Measurements from ENCODE around the gene COTL1. TPM values are rescaled to one million over a fixed set of nuclear protein-coding genes. Genes with fewer than 3 reads are reported as not detected.

Gene COTL1
- polyA plus RNA-seq, 2 of the 4 experiments (the other 2 are of a cell fraction), result 89.7 to 372 TPM

DNA sequence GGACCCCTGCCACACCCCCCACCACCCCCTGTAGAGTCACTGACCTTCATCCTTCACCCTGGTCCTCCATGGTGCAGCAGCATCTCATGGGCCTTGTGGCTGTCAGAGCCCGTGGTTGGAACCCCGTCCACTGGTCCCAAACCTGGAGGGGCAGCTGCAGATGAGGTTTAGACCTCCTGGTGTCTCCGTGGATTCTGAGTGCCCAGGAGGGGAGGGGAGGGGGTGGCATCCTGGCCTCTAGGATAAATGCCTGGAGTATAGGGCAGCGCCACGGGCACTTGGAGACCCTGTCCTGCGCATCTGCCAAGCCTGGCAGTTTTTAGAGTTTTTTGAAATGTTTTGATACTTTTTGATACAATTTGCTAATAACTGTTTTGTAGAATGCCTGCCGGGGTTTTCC is 48.0 kb upstream of the COTL1 start:
- Histone ChIP-seq H3K4me2 (no peak overlapping the region), H3K4me1 (no peaks in the 10 kb centered on the region), H3K9me3 (no peaks in the 10 kb centered on the region), H3K27ac (no peak overlapping the region), H3K4me3 (no peak overlapping the region)
- no peak for TF ChIP-seq CHD2 (IDR thresholded peaks at IDR 0.05; ENCODE audit: low read length, partially characterized antibody)
- TF ChIP-seq RNF2 (IDR thresholded peaks at IDR 0.05; ENCODE audit: borderline replicate concordance, low read depth), result no peak
- TF ChIP-seq MAZ (IDR thresholded peaks at IDR 0.05; ENCODE audit: borderline replicate concordance, low read depth, low read length), result no peak
- TF ChIP-seq RFX5 (IDR thresholded peaks at IDR 0.05), result no peak
- TF ChIP-seq HDAC2 (IDR thresholded peaks at IDR 0.05), result no peak
- ATAC-seq (no peak), DNase-seq (ENCODE audit: low read depth in 1 of 2, low spot score in 1 of 2) (no peak), FAIRE-seq (no peak)
- ChIA-PET CTCF (interaction anchor here (0.8 to 1.4 kb wide), 3 partner anchors 9 to 73 kb away, joined by 3 to 6 read pairs (median 3); no protein-coding TSS in a partner anchor), POLR2A (no interaction called here)
- WGBS (ENCODE audit: missing lambda C conversion rate), result 87% methylated on average over 7 of the region's 7 CpGs

DNA sequence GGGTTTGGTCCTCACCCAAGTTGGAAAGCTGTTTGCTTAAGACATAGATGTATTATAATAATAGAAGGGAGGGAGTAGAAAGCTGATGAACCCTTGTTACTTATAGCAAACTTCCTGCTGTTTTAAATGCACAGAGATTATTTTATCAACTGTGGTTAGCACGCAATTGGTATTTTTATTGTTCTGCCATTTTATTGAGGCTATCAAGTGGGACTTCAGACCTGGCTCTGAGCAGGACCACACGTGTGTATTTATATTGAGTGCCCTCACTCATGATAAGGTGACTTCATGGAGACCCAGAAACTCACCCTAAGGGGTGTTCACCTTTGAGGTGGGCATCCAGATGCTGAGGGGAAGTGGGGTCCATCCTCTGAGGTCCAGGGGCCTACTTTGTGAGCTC is 47.5 kb upstream of the COTL1 start:
- no peak for DNase-seq (ENCODE audit: low read depth in 1 of 2, low spot score in 1 of 2)
- CTCF ChIA-PET, result interaction anchor here (0.6 to 5.2 kb wide), 7 partner anchors 8 to 344 kb away, joined by 3 to 62 read pairs (median 4); no protein-coding TSS in a partner anchor
- 69% methylated on average over 2 of the region's 2 CpGs for WGBS (ENCODE audit: missing lambda C conversion rate)

DNA sequence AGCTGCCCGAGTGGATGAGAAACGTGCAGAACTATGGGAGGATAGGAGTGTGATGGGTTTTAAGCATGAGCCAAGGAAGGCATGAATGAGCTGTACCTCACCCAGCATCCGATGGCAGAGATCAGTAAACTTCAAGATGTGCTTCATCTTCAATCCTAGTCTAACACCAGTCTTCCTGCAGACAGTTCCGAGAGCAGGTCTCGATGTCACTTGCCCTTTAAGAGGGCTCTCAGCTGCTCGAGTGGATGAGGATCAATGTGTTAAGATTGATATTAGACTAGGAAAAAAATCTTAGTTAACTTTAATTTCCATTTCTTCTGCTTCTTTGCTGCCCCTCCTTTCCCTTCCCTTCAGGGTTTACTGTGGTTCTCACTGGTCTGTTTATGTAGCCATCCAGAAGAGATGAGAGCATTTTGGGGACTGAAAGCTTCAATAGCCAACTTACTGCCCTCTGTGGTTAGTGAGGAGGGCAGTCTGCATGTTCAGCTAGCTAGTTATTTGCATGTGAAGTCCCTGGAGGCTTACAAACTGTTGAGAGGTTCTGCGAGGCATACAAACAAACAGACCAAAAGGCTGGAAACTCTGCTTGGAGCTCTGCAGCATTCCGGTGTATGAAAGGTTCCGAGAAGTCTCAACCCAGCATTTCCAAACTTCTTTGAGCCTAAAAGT is 45.7 kb upstream of the COTL1 start:
- Histone ChIP-seq H3K4me3 (no peak overlapping the region), H3K9me3 (no peaks in the 10 kb centered on the region), H3K4me1 (no peaks in the 10 kb centered on the region), H3K4me2 (no peak overlapping the region), H3K27ac (no peak overlapping the region)
- FAIRE-seq (no peak), DNase-seq (ENCODE audit: low read depth in 1 of 2, low spot score in 1 of 2) (no peak), ATAC-seq (no peak)
- CTCF ChIA-PET, result interaction anchor here (1.5 to 5.2 kb wide), 8 partner anchors 10 to 307 kb away, joined by 4 to 62 read pairs (median 11); no protein-coding TSS in a partner anchor
- WGBS (ENCODE audit: missing lambda C conversion rate), result 63% methylated on average over 9 of the region's 9 CpGs
- POLR2A ChIA-PET, result no interaction called here
- TF ChIP-seq FOSL2 (IDR thresholded peaks at IDR 0.05) (no peak), FOSL2 (CRISPR knock-in tag; IDR thresholded peaks at IDR 0.05) (no peak), RFX5 (IDR thresholded peaks at IDR 0.05) (no peak), POLR2AphosphoS2 (conservative IDR thresholded peaks at IDR 0.05; ENCODE audit: low read length) (no peak), NPAS2 (CRISPR knock-in tag; IDR thresholded peaks at IDR 0.05; ENCODE audit: borderline replicate concordance) (no peak), HOXA7 (CRISPR knock-in tag; IDR thresholded peaks at IDR 0.05) (no peak), BHLHE40 (IDR thresholded peaks at IDR 0.05; ENCODE audit: low read depth, low read length) (no peak), FOXS1 (CRISPR knock-in tag; IDR thresholded peaks at IDR 0.05) (no peak)
- TF ChIP-seq, protein P1, sequence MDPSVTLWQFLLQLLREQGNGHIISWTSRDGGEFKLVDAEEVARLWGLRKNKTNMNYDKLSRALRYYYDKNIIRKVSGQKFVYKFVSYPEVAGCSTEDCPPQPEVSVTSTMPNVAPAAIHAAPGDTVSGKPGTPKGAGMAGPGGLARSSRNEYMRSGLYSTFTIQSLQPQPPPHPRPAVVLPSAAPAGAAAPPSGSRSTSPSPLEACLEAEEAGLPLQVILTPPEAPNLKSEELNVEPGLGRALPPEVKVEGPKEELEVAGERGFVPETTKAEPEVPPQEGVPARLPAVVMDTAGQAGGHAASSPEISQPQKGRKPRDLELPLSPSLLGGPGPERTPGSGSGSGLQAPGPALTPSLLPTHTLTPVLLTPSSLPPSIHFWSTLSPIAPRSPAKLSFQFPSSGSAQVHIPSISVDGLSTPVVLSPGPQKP (IDR thresholded peaks at IDR 0.05; ENCODE audit: low read depth, low read length), result no peak
- TF ChIP-seq, protein P2, sequence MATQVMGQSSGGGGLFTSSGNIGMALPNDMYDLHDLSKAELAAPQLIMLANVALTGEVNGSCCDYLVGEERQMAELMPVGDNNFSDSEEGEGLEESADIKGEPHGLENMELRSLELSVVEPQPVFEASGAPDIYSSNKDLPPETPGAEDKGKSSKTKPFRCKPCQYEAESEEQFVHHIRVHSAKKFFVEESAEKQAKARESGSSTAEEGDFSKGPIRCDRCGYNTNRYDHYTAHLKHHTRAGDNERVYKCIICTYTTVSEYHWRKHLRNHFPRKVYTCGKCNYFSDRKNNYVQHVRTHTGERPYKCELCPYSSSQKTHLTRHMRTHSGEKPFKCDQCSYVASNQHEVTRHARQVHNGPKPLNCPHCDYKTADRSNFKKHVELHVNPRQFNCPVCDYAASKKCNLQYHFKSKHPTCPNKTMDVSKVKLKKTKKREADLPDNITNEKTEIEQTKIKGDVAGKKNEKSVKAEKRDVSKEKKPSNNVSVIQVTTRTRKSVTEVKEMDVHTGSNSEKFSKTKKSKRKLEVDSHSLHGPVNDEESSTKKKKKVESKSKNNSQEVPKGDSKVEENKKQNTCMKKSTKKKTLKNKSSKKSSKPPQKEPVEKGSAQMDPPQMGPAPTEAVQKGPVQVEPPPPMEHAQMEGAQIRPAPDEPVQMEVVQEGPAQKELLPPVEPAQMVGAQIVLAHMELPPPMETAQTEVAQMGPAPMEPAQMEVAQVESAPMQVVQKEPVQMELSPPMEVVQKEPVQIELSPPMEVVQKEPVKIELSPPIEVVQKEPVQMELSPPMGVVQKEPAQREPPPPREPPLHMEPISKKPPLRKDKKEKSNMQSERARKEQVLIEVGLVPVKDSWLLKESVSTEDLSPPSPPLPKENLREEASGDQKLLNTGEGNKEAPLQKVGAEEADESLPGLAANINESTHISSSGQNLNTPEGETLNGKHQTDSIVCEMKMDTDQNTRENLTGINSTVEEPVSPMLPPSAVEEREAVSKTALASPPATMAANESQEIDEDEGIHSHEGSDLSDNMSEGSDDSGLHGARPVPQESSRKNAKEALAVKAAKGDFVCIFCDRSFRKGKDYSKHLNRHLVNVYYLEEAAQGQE (IDR thresholded peaks at IDR 0.05), result no peak

More for the DNA sequence above, 47.5 kb upstream of the COTL1 start:
- Histone ChIP-seq H3K4me1 (no peaks in the 10 kb centered on the region), H3K4me2 (no peak overlapping the region), H3K27ac (no peak overlapping the region), H3K9me3 (no peaks in the 10 kb centered on the region), H3K4me3 (no peak overlapping the region)
- ATAC-seq (no peak), FAIRE-seq (no peak)
- POLR2A ChIA-PET, result no interaction called here
- TF ChIP-seq, protein P3, sequence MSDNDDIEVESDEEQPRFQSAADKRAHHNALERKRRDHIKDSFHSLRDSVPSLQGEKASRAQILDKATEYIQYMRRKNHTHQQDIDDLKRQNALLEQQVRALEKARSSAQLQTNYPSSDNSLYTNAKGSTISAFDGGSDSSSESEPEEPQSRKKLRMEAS (IDR thresholded peaks at IDR 0.05), result no peak
- TF ChIP-seq RCOR1 (IDR thresholded peaks at IDR 0.05; ENCODE audit: low read depth, low read length), result no peak
- TF ChIP-seq ZC3H11A (IDR thresholded peaks at IDR 0.05), result no peak
- no peak for TF ChIP-seq NFE2L2 (conservative IDR thresholded peaks at IDR 0.05; ENCODE audit: low read length)
- no peak for TF ChIP-seq POLR2AphosphoS2 (conservative IDR thresholded peaks at IDR 0.05; ENCODE audit: low read length)
- TF ChIP-seq JUN (IDR thresholded peaks at IDR 0.05), result no peak
- TF ChIP-seq, protein P1 (IDR thresholded peaks at IDR 0.05; ENCODE audit: low read depth, low read length), result no peak
- TF ChIP-seq NR3C1 (IDR thresholded peaks at IDR 0.05), result no peak
- TF ChIP-seq TFCP2L1 (CRISPR knock-in tag; IDR thresholded peaks at IDR 0.05), result no peak
- TF ChIP-seq FOSL2 (IDR thresholded peaks at IDR 0.05), result no peak
- TF ChIP-seq FOSL2 (CRISPR knock-in tag; IDR thresholded peaks at IDR 0.05), result no peak
- TF ChIP-seq CHD2 (IDR thresholded peaks at IDR 0.05; ENCODE audit: low read length, partially characterized antibody), result no peak
- TF ChIP-seq ZSCAN20 (CRISPR knock-in tag; IDR thresholded peaks at IDR 0.05), result no peak
- TF ChIP-seq, protein P4, sequence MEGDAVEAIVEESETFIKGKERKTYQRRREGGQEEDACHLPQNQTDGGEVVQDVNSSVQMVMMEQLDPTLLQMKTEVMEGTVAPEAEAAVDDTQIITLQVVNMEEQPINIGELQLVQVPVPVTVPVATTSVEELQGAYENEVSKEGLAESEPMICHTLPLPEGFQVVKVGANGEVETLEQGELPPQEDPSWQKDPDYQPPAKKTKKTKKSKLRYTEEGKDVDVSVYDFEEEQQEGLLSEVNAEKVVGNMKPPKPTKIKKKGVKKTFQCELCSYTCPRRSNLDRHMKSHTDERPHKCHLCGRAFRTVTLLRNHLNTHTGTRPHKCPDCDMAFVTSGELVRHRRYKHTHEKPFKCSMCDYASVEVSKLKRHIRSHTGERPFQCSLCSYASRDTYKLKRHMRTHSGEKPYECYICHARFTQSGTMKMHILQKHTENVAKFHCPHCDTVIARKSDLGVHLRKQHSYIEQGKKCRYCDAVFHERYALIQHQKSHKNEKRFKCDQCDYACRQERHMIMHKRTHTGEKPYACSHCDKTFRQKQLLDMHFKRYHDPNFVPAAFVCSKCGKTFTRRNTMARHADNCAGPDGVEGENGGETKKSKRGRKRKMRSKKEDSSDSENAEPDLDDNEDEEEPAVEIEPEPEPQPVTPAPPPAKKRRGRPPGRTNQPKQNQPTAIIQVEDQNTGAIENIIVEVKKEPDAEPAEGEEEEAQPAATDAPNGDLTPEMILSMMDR (IDR thresholded peaks at IDR 0.05), result no peak
- TF ChIP-seq BHLHE40 (IDR thresholded peaks at IDR 0.05; ENCODE audit: low read depth, low read length), result no peak

All from A549 (cell line).